ENCODE results near the gene C3AR1. TPM values are rescaled to one million over a fixed set of nuclear protein-coding genes. Genes with fewer than 3 reads are reported as not detected.

Gene C3AR1
- total and polyA plus RNA-seq, 7 donors = 6.6 to 27.3 (median 10.0) TPM

DNA sequence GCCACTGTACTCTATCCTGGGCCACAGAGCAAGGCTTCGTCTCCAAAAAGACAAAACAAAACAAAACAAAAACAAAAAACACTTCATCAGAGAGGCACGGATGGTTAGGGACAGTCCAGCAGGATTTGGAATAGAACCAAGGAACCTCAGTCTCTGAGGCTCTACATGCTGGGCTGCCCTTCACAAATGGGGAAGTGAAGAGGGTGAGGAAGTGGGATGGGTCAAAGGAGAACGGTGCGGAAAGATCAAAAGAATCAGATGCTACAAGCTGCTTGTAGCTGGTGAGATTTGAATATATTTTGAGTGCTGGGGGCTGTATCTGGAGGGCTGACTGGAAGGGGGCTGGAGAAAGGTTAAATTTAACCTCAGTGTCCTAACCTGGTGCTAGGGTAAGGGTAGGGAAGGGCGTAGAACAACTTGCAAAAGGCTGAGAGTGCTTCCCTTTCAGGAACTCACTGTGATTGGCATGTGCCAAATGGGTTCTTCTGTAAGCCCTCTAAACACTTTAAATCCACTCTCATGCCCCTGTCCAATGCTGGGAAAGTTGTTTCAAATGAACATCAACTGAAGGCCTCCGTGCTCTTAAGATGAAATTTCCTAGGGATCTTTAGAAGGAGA is 29.0 kb downstream of the C3AR1 start:
- intact Hi-C loops (cut with DNase I) = loop anchor here (5.0 kb wide), 2 partner anchors 205 to 660 kb away; partner anchors contain the start of gene RIMKLB
- WGBS, 2 donors = 20 to 56% methylated on average over 6 of the region's 6 CpGs

DNA sequence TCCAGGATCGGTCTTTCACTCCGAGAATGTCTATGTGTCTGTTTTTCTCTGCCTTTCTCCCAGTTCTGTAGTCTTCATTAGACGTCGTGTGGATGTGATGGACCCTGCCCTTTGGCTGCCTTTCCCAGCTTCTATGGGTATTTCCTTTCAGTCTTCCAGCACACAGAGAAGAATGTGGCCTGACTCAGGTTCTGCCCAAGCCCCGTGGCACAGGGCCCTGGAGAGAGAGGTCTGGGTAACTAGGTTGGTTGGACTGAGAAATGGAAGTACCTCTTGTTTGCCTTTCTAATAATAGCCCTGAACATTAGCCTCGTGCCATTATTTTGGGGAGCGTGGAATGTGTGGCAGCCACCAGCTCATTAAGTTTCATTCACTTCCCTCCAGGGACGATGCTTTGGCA is 29.8 kb downstream of the C3AR1 start:
- no peak for DNase-seq
- Histone ChIP-seq H3K36me3 (peaks cover 0 to 17% (median 11%) of the 10 kb centered on the region in 4 donors), H3K4me1 (peaks cover 0 to 71% (median 67%) of the 10 kb centered on the region in 4 donors), H3K27me3 (no peaks in the 10 kb centered on the region), H3K4me3 (no peak overlapping the region), H3K27ac (peak overlapping the region; percentile 73 to 98 (median 96)), H3K9me3 (no peaks in the 10 kb centered on the region)
- no peak for TF ChIP-seq EP300 (IDR thresholded peaks at IDR 0.05)
- TF ChIP-seq, protein P1, sequence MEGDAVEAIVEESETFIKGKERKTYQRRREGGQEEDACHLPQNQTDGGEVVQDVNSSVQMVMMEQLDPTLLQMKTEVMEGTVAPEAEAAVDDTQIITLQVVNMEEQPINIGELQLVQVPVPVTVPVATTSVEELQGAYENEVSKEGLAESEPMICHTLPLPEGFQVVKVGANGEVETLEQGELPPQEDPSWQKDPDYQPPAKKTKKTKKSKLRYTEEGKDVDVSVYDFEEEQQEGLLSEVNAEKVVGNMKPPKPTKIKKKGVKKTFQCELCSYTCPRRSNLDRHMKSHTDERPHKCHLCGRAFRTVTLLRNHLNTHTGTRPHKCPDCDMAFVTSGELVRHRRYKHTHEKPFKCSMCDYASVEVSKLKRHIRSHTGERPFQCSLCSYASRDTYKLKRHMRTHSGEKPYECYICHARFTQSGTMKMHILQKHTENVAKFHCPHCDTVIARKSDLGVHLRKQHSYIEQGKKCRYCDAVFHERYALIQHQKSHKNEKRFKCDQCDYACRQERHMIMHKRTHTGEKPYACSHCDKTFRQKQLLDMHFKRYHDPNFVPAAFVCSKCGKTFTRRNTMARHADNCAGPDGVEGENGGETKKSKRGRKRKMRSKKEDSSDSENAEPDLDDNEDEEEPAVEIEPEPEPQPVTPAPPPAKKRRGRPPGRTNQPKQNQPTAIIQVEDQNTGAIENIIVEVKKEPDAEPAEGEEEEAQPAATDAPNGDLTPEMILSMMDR (IDR thresholded peaks at IDR 0.05) = no peak
- no peak for TF ChIP-seq POLR2AphosphoS5 (IDR thresholded peaks at IDR 0.05)
- TF ChIP-seq POLR2A (IDR thresholded peaks at IDR 0.05) = no peak
- WGBS, 2 donors = 80 to 94% methylated on average over 8 of the region's 8 CpGs
- intact Hi-C loops (cut with DNase I) = loop anchor here (5.0 kb wide), 2 partner anchors 206 to 661 kb away; partner anchors contain the start of gene RIMKLB

More for the DNA sequence above, 29.0 kb downstream of the C3AR1 start:
- Histone ChIP-seq H3K27ac (peak overlapping the region; percentile 73 to 98 (median 96)), H3K4me3 (no peak overlapping the region), H3K9me3 (no peaks in the 10 kb centered on the region), H3K27me3 (no peaks in the 10 kb centered on the region), H3K36me3 (peaks cover 0 to 25% (median 19%) of the 10 kb centered on the region in 4 donors), H3K4me1 (peaks cover 0 to 62% (median 60%) of the 10 kb centered on the region in 4 donors)
- no peak for DNase-seq
- TF ChIP-seq EP300 (IDR thresholded peaks at IDR 0.05) (no peak), POLR2AphosphoS5 (IDR thresholded peaks at IDR 0.05) (no peak), POLR2A (IDR thresholded peaks at IDR 0.05) (no peak)
- TF ChIP-seq, protein P1 (IDR thresholded peaks at IDR 0.05) = no peak

DNA sequence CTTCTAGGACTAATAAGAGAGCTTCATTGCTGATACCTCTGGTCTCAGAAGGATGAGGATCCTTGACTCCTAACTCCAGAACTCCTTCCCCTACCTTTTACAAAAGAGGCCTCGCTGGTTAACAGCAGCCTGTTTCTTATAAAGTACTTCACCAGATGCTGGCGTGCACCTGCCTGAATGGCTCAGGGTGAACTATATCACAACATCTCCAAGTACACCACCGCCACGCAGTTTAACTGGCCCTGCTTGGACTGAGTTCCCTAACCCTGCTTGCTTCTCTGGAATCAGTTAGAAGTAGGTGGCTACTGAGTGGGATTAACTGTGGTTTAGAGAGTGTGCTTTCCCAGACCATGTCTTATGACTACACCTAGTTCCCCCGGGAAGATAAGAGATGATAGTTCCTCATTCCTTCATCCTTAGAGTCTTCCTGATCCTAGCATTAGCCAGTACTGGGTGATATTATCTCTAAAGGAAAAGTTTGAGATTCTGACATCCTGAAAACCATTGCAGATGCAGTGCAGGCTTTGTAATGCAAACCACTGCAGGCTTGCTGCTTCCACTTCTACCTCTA is 30.6 kb downstream of the C3AR1 start:
- H3K4me1 ChIP-seq = peaks cover 0 to 71% (median 68%) of the 10 kb centered on the region in 4 donors
- H3K9me3 ChIP-seq = no peaks in the 10 kb centered on the region

DNA sequence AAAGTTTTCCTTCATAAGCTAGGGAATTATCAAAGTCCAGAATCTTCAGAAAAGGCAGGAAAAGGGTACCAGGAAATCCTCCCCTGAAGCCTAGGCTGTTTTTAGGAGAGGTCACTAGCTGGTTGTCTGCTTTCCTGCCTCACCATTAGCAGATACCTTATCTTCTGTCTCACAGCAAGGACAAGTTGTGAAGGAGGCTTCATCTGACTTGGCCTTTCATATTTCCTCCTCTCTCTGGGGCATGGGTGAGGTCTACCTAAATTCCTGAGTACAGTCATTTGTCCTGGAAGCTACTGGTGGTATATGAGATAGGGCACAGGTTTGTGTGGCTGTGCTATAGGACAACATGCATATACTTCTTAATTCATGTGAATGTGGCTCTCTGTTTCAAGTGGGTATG is 31.4 kb downstream of the C3AR1 start:
- Histone ChIP-seq H3K27ac (peak overlapping the region; percentile 94 to 98 (median 98)), H3K36me3 (peaks cover 0 to 2% (median 0%) of the 10 kb centered on the region in 4 donors), H3K27me3 (no peaks in the 10 kb centered on the region), H3K9me3 (no peaks in the 10 kb centered on the region), H3K4me1 (peaks cover 0 to 71% (median 68%) of the 10 kb centered on the region in 4 donors), H3K4me3 (peak overlapping the region in 3 of 4 donors; percentile 69 to 94 (median 92))
- intact Hi-C loops (cut with DNase I) = loop anchor here (5.0 kb wide), 2 partner anchors 207 to 662 kb away; partner anchors contain the start of gene RIMKLB
- TF ChIP-seq POLR2A (IDR thresholded peaks at IDR 0.05) (no peak), EP300 (IDR thresholded peaks at IDR 0.05) (no peak), POLR2AphosphoS5 (IDR thresholded peaks at IDR 0.05) (no peak)
- TF ChIP-seq, protein P1 (IDR thresholded peaks at IDR 0.05) = no peak
- DNase-seq = no peak

More for the DNA sequence above, 30.6 kb downstream of the C3AR1 start:
- TF ChIP-seq EP300 (IDR thresholded peaks at IDR 0.05) (no peak), POLR2A (IDR thresholded peaks at IDR 0.05) (no peak), POLR2AphosphoS5 (IDR thresholded peaks at IDR 0.05) (no peak)
- TF ChIP-seq, protein P1 (IDR thresholded peaks at IDR 0.05) = no peak
- Histone ChIP-seq H3K36me3 (peaks cover 0 to 9% (median 3%) of the 10 kb centered on the region in 4 donors), H3K27me3 (no peaks in the 10 kb centered on the region), H3K4me3 (peak overlapping the region in 2 of 4 donors; percentile 69 to 94), H3K27ac (peak overlapping the region; percentile 94 to 98 (median 98))
- no peak for DNase-seq
- 68 to 73% methylated on average over 5 of the region's 5 CpGs for WGBS, 2 donors
- intact Hi-C loops (cut with DNase I) = loop anchor here (5.0 kb wide), 2 partner anchors 207 to 662 kb away; partner anchors contain the start of gene RIMKLB
